Measurements from ENCODE around the gene MED31. TPM values are rescaled to one million over a fixed set of nuclear protein-coding genes. Genes with fewer than 3 reads are reported as not detected.

Gene MED31
- total and polyA plus RNA-seq, 7 experiments from 2014 or later = 21.4 to 41.2 (median 26.7) TPM

DNA sequence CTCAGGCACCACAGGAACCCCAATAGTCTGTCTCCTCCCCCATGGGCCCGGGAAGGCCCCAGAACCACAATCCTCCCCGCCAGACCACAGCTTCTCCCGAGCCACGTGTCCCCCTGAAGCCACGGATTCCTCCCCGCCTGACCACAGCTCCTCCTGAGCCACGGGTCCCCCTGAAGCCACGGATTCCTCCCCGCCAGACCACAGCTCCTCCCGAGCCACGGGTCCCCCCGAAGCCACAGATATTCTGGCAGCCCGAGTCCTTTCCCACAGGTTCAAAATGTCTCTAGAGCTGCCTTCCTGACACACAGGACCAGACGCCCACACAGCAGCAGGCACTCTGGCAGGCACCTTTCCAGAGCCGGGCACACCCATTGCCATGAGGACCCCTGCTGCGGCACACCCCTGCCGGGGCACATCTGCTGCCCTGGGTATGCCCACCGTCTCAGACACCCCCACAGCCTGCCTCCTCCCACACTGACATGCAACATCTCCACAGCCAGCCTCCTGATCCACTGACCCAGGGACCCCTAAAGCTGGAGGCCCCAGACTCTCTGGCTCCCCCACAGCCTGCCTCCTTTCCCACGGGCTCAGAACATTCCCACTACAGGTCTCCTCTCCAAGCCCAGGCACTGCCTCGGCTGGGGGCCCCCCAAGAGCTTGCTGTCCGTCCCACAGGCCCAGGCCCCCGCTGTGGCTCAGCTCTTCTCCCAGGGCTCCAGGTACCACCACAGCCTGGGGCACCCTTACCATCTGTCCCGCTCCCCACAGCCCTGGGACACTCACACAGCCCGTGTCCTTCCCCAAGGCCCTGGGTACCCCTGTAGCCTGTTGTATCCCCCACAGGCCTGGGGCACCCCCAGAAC is 13.1 kb downstream of the MED31 start:
- H3K27ac Mint-ChIP-seq = peak overlapping the region in 4 of 9 donors; percentile 25 to 88 (median 50)
- POLR2A ChIA-PET = interaction anchor here (0.6 to 4.5 kb wide), 5 partner anchors 9 to 300 kb away, joined by 3 to 51 read pairs (median 3); partner anchors contain the start of genes C17orf100 and MED31

DNA sequence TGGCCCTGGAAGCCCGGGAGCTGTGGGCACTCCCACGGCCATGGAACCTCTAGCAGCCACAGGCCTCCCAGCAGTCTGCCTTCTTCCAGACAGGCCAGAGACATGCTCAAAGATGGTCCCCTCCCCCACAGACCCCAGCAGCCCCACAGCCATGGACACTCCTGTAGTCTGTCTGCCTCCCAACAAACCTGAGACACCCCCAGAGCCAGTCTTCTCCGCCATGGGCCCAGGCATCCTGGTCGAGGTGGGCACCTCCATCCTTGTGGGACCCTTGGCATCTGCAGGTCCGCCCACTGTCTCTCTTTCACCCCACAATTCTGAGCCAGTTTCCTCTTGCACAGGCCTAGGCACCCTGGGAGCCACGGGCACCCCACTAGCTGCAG is 14.0 kb downstream of the MED31 start:
- ChIA-PET CTCF (no interaction called here), POLR2A (interaction anchor here (0.6 to 1.1 kb wide), 2 partner anchors 13 to 16 kb away, joined by 3 read pairs; no protein-coding TSS in a partner anchor)
- H3K4me1 Mint-ChIP-seq = peaks cover 27 to 45% (median 34%) of the 10 kb centered on the region in 7 donors

More for the DNA sequence above, 13.1 kb downstream of the MED31 start:
- ATAC-seq = no peak
- peaks cover 3 to 23% (median 5%) of the 10 kb centered on the region in 3 experiments for H3K36me3 ChIP-seq (ENCODE audit: control insufficient read depth in 2 of 3, insufficient read depth in 3 of 3, low read length in 3 of 3)
- Mint-ChIP-seq H3K36me3 (peaks cover 8 to 18% (median 15%) of the 10 kb centered on the region in 5 donors), H3K4me3 (peak overlapping the region in 9 of 10 donors; percentile 44 to 97 (median 65)), H3K27me3 (no peaks in the 10 kb centered on the region), H3K9me3 (no peaks in the 10 kb centered on the region), H3K4me1 (peaks cover 29 to 46% (median 42%) of the 10 kb centered on the region in 7 donors)
- no peaks in the 10 kb centered on the region for H3K27me3 ChIP-seq (ENCODE audit: control insufficient read depth in 2 of 2, insufficient read depth in 2 of 2, low read length in 2 of 2)
- H3K27ac ChIP-seq (ENCODE audit: low read depth, low read length) = no peak overlapping the region
- no peaks in the 10 kb centered on the region for H3K9me3 ChIP-seq (ENCODE audit: control insufficient read depth in 2 of 3, low read length in 3 of 3)
- CTCF ChIA-PET = no interaction called here
- H3K4me3 ChIP-seq (ENCODE audit: low read length) = no peak overlapping the region
- H3K4me1 ChIP-seq (ENCODE audit: control insufficient read depth in 2 of 2, insufficient read depth in 2 of 2, low read length in 2 of 2) = peaks cover 17 to 24% of the 10 kb centered on the region in 2 donors
- no peak for DNase-seq
- intact Hi-C loops (cut with micrococcal nuclease) = no loop called here

DNA sequence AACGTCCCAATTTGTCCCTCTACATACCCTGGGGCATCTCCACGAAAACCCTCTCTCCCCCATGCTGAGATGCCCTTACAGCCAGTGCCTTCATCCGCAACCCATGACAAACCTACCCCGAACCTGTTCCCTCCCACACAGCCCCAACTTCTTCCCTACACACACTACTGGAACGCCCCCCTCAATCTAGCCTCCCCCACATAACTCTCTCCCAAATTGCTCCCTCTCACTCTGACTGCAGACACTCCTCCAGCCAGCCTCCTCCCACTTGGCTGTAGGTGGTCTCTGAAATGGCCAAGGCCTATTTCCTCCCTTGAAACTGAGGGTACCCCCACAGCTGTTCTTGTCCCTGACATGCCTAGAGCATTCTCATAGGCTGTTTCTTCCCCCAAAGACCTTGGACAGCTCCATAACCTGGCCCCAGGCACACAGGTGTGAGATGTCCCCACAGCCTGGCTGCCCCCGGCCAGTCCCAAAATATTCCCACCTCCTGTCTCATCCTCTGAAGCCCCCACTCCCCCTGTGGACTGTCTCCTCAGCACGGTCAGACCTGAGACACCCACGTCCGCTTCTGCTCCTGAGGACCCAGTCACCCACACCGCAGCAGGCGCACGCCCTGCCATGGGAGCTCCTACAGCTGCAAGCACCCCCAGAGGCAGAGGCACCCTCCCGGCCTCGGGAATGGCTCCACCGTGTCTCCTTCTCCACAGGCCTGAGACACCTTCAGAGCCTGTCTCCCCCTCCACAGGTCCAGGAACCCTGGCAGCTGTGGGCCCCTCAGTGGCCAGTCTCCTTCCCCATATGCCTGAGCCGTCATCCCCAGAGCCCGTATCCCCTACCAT is 14.6 kb downstream of the MED31 start:
- H3K4me3 Mint-ChIP-seq = peak overlapping the region in 2 of 10 donors; percentile 37 to 73

More for the DNA sequence above, 14.0 kb downstream of the MED31 start:
- H3K27ac ChIP-seq (ENCODE audit: low read depth, low read length) = no peak overlapping the region
- H3K9me3 ChIP-seq (ENCODE audit: control insufficient read depth in 2 of 3, low read length in 3 of 3) = no peaks in the 10 kb centered on the region
- no peak for DNase-seq
- intact Hi-C loops (cut with micrococcal nuclease) = no loop called here
- ATAC-seq = no peak
- H3K4me3 ChIP-seq (ENCODE audit: low read length) = no peak overlapping the region
- peaks cover 5 to 24% (median 7%) of the 10 kb centered on the region in 3 experiments for H3K36me3 ChIP-seq (ENCODE audit: control insufficient read depth in 2 of 3, insufficient read depth in 3 of 3, low read length in 3 of 3)
- peaks cover 14 to 26% (median 20%) of the 10 kb centered on the region in 5 donors for H3K36me3 Mint-ChIP-seq
- peak overlapping the region in 2 of 9 donors; percentile 25 to 43 for H3K27ac Mint-ChIP-seq
- no peaks in the 10 kb centered on the region for H3K9me3 Mint-ChIP-seq
- H3K27me3 ChIP-seq (ENCODE audit: control insufficient read depth in 2 of 2, insufficient read depth in 2 of 2, low read length in 2 of 2) = no peaks in the 10 kb centered on the region
- H3K4me3 Mint-ChIP-seq = peak overlapping the region in 1 of 10 donors; percentile 37
- H3K4me1 ChIP-seq (ENCODE audit: control insufficient read depth in 2 of 2, insufficient read depth in 2 of 2, low read length in 2 of 2) = peaks cover 17 to 24% of the 10 kb centered on the region in 2 donors
- H3K27me3 Mint-ChIP-seq = no peaks in the 10 kb centered on the region

DNA sequence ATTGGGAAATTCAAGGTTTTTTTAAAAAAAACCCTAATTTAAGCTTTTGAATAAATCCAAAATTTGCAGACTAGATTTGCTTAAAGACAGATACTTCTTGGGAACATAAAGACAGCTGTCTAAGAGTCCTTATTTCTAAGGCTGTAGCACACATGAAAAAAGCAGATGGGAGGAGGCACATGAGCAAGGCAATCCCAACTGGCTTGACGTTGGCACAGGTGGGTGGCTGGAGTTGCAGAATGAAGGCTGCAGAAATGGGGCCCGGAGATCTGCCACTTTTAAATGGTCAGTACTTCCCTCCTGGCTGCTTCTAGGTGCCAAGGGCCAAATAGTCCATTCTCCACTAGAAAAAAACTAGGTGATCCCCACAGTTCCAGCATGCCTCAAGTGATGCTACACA is 15.3 kb downstream of the MED31 start:
- H3K9me3 Mint-ChIP-seq = no peaks in the 10 kb centered on the region
- peaks cover 10 to 13% of the 10 kb centered on the region in 2 donors for H3K4me1 ChIP-seq (ENCODE audit: control insufficient read depth in 2 of 2, insufficient read depth in 2 of 2, low read length in 2 of 2)
- ChIA-PET CTCF (no interaction called here), POLR2A (no interaction called here)
- H3K4me1 Mint-ChIP-seq = peaks cover 20 to 40% (median 24%) of the 10 kb centered on the region in 7 donors
- peaks cover 14 to 36% (median 27%) of the 10 kb centered on the region in 5 donors for H3K36me3 Mint-ChIP-seq
- no peak overlapping the region for H3K4me3 ChIP-seq (ENCODE audit: low read length)
- intact Hi-C loops (cut with micrococcal nuclease) = no loop called here
- DNase-seq = no peak
- H3K27me3 Mint-ChIP-seq = no peaks in the 10 kb centered on the region
- H3K27ac ChIP-seq (ENCODE audit: low read depth, low read length) = no peak overlapping the region
- no peak for ATAC-seq
- H3K27ac Mint-ChIP-seq = peak overlapping the region in 1 of 9 donors; percentile 50
- H3K4me3 Mint-ChIP-seq = no peak overlapping the region
- H3K36me3 ChIP-seq (ENCODE audit: control insufficient read depth in 2 of 3, insufficient read depth in 3 of 3, low read length in 3 of 3) = peaks cover 5 to 29% (median 7%) of the 10 kb centered on the region in 3 experiments
- no peaks in the 10 kb centered on the region for H3K9me3 ChIP-seq (ENCODE audit: control insufficient read depth in 2 of 3, low read length in 3 of 3)
- no peaks in the 10 kb centered on the region for H3K27me3 ChIP-seq (ENCODE audit: control insufficient read depth in 2 of 2, insufficient read depth in 2 of 2, low read length in 2 of 2)

More for the DNA sequence above, 14.6 kb downstream of the MED31 start:
- no peak overlapping the region for H3K4me3 ChIP-seq (ENCODE audit: low read length)
- intact Hi-C loops (cut with micrococcal nuclease) = no loop called here
- peaks cover 5 to 27% (median 7%) of the 10 kb centered on the region in 3 experiments for H3K36me3 ChIP-seq (ENCODE audit: control insufficient read depth in 2 of 3, insufficient read depth in 3 of 3, low read length in 3 of 3)
- no peaks in the 10 kb centered on the region for H3K27me3 ChIP-seq (ENCODE audit: control insufficient read depth in 2 of 2, insufficient read depth in 2 of 2, low read length in 2 of 2)
- H3K4me1 ChIP-seq (ENCODE audit: control insufficient read depth in 2 of 2, insufficient read depth in 2 of 2, low read length in 2 of 2) = peaks cover 13 to 18% of the 10 kb centered on the region in 2 donors
- DNase-seq (no peak), ATAC-seq (no peak)
- ChIA-PET POLR2A (no interaction called here), CTCF (no interaction called here)
- H3K36me3 Mint-ChIP-seq = peaks cover 14 to 31% (median 23%) of the 10 kb centered on the region in 5 donors
- no peak overlapping the region for H3K27ac ChIP-seq (ENCODE audit: low read depth, low read length)
- H3K9me3 Mint-ChIP-seq = no peaks in the 10 kb centered on the region
- H3K27ac Mint-ChIP-seq = peak overlapping the region in 2 of 9 donors; percentile 50 to 65
- H3K27me3 Mint-ChIP-seq = no peaks in the 10 kb centered on the region
- H3K9me3 ChIP-seq (ENCODE audit: control insufficient read depth in 2 of 3, low read length in 3 of 3) = no peaks in the 10 kb centered on the region
- H3K4me1 Mint-ChIP-seq = peaks cover 21 to 42% (median 28%) of the 10 kb centered on the region in 7 donors

DNA sequence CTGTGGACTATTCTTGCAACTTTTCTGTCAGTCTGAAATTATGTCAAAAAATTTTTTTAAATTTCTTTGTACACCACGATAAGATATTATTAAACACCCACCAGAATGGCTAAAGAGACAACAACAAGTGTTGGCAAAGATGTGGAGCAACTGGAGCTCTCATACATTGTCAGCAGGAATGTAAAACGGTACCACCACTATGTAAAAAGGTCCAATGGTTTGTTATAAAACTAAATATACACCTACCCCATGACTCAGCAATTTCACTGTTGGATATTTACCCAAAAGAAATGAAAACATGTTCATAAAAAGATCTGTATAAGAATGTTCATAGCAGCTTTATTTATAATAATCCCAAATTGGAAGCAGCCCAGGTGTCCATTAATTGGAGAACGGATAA is 18.1 kb downstream of the MED31 start:
- DNase-seq (no peak), ATAC-seq (no peak)
- H3K27me3 ChIP-seq (ENCODE audit: control insufficient read depth in 2 of 2, insufficient read depth in 2 of 2, low read length in 2 of 2) = no peaks in the 10 kb centered on the region
- Mint-ChIP-seq H3K4me1 (peaks cover 8 to 29% (median 14%) of the 10 kb centered on the region in 7 donors), H3K4me3 (no peak overlapping the region), H3K9me3 (no peaks in the 10 kb centered on the region), H3K27me3 (no peaks in the 10 kb centered on the region), H3K27ac (no peak overlapping the region), H3K36me3 (peaks cover 14 to 55% (median 45%) of the 10 kb centered on the region in 5 donors)
- CTCF ChIA-PET = no interaction called here
- H3K9me3 ChIP-seq (ENCODE audit: control insufficient read depth in 2 of 3, low read length in 3 of 3) = no peaks in the 10 kb centered on the region
- intact Hi-C loops (cut with micrococcal nuclease) = no loop called here
- no peaks in the 10 kb centered on the region for H3K4me1 ChIP-seq (ENCODE audit: control insufficient read depth in 2 of 2, insufficient read depth in 2 of 2, low read length in 2 of 2)
- H3K36me3 ChIP-seq (ENCODE audit: control insufficient read depth in 2 of 3, insufficient read depth in 3 of 3, low read length in 3 of 3) = peaks cover 5 to 34% (median 11%) of the 10 kb centered on the region in 3 experiments
- no peak overlapping the region for H3K27ac ChIP-seq (ENCODE audit: low read depth, low read length)
- H3K4me3 ChIP-seq (ENCODE audit: low read length) = no peak overlapping the region
- POLR2A ChIA-PET = interaction anchor here (0.5 kb wide), 1 partner anchor 31 kb away, joined by 3 read pairs; no protein-coding TSS in a partner anchor

DNA sequence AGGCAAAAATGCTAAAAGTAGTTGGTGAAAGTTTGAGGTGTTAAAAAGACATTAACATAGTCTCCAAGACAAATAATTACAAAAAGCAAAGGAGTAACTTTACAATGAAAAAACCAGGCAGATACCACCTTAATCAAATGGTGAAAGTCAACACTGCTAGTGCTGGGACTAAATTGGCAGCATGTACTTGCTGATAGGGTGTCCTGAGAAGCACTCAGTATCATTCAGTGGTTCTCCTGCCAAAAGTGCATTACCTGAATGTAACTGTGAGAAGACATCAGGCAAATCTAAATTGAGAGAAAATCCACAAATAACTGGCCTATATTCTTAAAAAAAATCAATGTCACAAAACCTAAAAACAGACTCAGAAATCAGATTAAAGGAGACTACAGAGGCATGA is 18.9 kb downstream of the MED31 start:
- no peak overlapping the region for H3K27ac ChIP-seq (ENCODE audit: low read depth, low read length)
- CTCF ChIA-PET = no interaction called here
- no peaks in the 10 kb centered on the region for H3K4me1 ChIP-seq (ENCODE audit: control insufficient read depth in 2 of 2, insufficient read depth in 2 of 2, low read length in 2 of 2)
- H3K4me1 Mint-ChIP-seq = peaks cover 2 to 22% (median 10%) of the 10 kb centered on the region in 7 donors
- H3K27ac Mint-ChIP-seq = no peak overlapping the region
- intact Hi-C loops (cut with micrococcal nuclease) = no loop called here
- peaks cover 14 to 63% (median 48%) of the 10 kb centered on the region in 5 donors for H3K36me3 Mint-ChIP-seq
- no peaks in the 10 kb centered on the region for H3K9me3 ChIP-seq (ENCODE audit: control insufficient read depth in 2 of 3, low read length in 3 of 3)
- no peaks in the 10 kb centered on the region for H3K9me3 Mint-ChIP-seq
- ATAC-seq (no peak), DNase-seq (no peak)
- no peaks in the 10 kb centered on the region for H3K27me3 ChIP-seq (ENCODE audit: control insufficient read depth in 2 of 2, insufficient read depth in 2 of 2, low read length in 2 of 2)
- H3K4me3 Mint-ChIP-seq = no peak overlapping the region
- POLR2A ChIA-PET = interaction anchor here (0.5 kb wide), 1 partner anchor 30 kb away, joined by 3 read pairs; no protein-coding TSS in a partner anchor
- H3K36me3 ChIP-seq (ENCODE audit: control insufficient read depth in 2 of 3, insufficient read depth in 3 of 3, low read length in 3 of 3) = peaks cover 5 to 38% (median 11%) of the 10 kb centered on the region in 3 experiments
- H3K4me3 ChIP-seq (ENCODE audit: low read length) = no peak overlapping the region
- H3K27me3 Mint-ChIP-seq = no peaks in the 10 kb centered on the region

Data from naive thymus-derived CD4-positive, alpha-beta T cell (primary cell).